Mucosa of gallbladder (tissue), 1 donor: Measurements from ENCODE around the gene DNAJB8. TPM values are rescaled to one million over a fixed set of nuclear protein-coding genes. Genes with fewer than 3 reads are reported as not detected.

ENCODE experiments used
- DNase-seq: peaks from one replicate; pipeline ENCODE4 v3.0.0-alpha.2; 2020; ENCODE audit warnings: low spot score
- total RNA-seq: library from RNA; stranded (reverse); gene quantifications from one replicate; pipeline ENCODE4 v1.2.1, GENCODE V29; 2021
- donor health status: DM: no; HTN: no; CAD: no.

Gene DNAJB8
- total RNA-seq, 1 donor from 2014 or later, result not detected

GRCh38 chr3:128427175-128427857, 39.4 kb downstream of the DNAJB8 start:
- no peak for DNase-seq

DNA sequence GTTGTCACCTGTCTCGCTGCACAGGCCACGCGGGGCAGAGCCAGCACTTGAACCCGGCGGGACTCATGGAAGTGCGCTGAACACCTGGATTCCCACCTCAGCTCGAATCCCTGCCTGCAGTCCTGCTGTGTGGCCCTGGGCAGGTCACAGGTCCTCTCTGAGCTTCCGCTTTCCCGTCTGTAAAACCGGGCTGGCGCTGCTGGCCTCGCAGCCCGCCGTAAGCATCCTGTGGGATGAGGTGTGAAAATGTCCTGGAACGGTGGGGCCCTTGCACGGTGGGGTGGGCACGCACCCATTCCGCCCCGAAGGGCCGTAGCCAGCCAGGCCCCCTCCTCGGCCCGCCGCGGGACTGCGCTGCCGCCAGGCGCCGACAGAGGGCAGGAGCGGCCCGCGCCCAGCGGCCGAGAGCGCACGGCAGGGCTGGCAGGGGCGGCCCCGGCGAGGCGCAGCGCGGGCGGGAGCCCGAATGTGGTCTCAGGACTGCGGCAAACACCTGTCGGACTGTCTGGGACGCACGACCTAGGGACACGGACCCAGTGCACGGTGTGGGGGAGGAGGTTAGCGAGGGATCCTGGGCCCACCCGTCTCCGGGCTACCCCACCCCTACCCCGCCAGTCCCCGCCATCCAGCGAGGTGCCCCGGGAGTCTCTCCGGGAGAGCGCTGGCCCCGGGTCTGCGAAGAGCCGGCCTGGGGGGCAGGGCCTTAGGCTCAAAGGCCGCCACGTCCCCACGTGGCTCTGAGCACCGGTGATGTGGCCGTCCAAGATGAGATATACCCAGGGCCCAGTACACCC, 40.4 kb downstream of the DNAJB8 start:
- DNase-seq, result no peak

GRCh38 chr3:128425846-128426127, 40.9 kb downstream of the DNAJB8 start:
- DNase-seq, result no peak

DNA sequence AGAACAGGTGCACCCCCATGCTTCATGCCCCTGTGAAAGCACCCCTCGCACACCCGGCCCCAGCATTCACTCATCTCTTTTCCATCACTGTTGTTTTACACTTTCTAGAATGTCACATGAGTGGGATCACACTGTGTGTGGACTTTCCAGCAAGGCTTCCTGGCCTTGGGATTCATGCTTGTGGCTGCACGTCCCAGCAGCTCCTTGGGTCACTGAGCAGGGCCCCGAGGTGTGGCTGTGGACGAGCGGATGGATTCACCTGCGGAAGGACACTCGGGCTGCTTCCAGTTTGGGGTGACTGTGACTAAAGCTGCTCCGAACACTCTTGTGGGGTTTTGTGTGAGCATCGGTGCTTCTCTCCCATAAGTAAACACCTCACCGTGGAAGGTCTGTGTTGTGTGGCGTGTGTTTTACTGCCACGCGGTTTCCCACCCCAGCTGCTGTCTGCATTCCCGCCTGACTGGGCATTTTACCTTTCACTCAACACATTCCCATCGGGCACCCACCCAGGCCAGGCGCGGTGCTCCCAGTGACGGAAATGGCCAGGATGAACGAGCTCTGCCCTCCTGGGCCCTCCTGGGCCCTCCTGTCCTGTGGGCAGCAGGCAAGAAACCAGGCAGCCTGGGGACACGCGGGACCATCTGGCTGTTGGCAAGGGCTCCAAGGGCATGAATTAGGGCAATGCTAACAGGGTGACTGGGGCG, 41.4 kb downstream of the DNAJB8 start:
- DNase-seq, result no peak

GRCh38 chr3:128424508-128425069, 42.1 kb downstream of the DNAJB8 start:
- DNase-seq, result no peak

DNA sequence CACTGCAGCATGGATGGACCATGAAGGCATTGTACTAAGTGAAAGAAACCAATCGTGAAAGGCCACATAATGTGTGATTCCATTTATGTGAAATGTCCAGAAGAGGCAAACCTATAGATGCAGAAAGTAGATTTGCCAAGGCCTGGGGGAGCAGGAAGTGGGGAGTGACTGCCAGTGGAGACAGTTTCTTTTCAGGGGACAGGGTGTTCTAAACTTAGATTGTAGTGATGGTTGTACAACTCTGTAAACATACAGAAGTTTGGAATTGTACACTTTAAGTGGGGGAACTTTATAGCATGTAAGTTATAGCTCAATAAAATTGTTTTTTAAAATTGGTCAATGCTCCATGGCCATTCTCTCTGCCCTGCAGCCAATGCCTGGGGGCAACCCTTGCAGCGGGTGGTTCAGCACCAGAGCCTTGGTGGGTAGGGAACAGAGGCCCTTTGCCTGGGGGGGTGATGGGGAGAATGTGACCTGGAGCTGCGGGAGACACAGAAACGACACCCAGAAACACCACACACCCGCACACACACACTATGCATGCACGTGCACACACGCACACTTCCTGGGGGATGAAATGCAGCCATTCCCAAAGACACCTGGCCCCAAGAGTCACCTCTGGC, 43.1 kb downstream of the DNAJB8 start:
- no peak for DNase-seq

- no peak for DNase-seq
Measured at GRCh38 chr3:128422762-128423524, 43.7 kb downstream of the DNAJB8 start.

- DNase-seq, result no peak
Measured at GRCh38 chr3:128421966-128422365, 44.7 kb downstream of the DNAJB8 start.

DNA sequence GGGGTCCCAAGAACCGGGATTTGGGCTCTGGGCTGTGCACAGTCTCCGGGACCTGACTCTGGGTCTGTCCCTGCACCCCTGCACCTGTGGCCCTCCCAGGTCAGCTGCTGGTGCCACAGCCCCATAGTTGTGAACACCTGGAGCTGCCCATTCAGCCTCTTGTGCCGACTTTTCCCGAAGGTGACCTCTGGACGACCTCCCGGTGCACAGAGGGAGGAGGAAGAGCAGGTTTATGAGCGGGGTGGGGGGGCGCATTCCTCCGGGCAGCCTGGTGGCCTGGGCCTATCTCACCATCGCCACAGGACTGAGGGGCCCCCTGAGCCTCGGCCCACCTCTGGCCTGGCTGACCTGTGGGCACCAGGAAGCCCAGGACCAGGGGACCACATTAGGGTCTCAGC, 45.3 kb downstream of the DNAJB8 start:
- DNase-seq, result no peak

GRCh38 chr3:128420720-128421438, 45.8 kb downstream of the DNAJB8 start:
- DNase-seq, result no peak

DNA sequence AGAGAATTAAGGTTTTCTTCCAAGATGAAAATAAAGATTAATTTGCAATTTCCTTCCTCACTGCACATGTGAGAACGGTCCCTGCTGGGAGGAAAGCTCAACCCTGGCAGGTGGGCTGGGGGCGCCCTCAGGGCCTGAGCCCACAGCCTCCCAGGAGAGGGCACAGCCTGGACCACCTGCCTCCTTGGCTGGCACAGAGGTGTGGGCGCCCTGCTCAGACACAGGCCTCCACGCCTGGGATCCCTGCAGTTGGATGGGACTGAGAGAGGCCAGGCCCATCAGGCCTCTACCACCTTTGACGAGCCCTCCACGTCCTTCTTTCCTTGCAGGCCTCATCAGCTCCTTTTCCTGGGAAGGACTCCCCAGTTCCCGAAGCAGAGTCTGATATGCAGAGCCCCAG, 46.4 kb downstream of the DNAJB8 start:
- no peak for DNase-seq

DNA sequence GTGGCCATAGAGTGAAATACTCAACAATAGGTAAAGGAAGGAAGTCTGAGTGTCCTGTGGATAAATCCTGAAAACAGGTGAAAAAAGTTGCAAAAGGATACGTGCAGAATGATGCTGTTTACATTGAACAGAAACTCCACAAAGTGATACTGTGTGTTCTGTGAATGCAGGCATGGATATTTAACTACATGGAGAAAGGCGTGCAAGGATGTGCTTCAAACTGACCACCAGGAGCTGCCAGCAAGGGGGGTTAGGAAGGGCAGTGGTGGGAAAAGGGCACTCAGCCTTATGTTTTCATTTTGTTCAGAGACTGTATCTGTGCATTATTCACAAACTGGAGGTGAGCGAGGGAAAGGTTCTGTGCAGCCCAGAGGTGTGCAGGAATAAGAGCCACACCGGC, 47.4 kb downstream of the DNAJB8 start:
- no peak for DNase-seq

DNA sequence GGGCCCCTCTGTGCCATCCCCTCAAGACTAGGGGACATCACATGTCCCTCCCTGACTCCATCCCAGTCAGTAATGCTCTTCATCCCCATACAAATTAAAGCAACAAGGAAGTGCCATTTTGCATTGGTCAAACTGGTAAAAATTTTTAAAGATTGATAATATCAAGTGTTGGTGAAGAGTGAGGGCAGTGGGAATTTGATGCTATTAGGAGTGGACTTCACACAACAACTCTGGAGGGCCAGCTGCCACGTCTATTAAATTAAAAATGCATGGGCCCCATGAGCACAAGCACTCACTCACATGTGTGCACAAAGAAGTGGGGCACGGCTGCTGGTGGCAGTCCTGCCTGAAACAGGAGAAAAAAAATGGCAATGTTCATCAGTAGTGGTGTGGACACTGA, 47.8 kb downstream of the DNAJB8 start:
- no peak for DNase-seq

DNA sequence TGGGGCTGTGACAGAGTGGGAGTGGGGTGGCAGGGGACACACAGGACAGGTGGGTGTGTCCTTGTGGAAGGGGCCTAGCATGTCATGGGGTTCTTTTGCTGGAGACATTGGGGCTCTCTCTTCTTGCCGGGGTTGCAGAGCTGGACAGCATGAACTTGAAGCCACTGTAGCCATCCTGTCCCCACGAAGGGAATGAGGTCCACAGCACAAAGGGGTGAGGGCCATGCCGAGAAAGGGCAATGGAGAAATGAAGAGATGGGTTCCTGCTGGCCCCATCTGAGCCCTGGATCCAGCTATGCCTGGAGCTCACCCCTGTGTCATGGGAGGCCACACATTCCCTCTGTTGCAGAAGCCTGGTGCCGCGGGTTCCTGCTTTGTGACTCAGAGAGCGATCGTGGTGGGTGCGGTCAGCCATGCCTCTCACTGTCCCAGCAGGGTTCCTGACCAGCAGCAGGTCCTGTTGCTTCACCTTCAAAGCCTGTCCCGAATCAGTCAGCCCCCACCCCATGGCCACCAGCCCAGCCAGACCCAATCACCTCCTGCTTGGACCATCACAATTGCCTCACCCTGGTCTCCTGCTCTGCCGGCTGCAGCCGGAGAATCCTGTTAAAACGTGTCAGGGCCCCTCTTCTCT, 50.0 kb downstream of the DNAJB8 start:
- DNase-seq, result no peak

DNA sequence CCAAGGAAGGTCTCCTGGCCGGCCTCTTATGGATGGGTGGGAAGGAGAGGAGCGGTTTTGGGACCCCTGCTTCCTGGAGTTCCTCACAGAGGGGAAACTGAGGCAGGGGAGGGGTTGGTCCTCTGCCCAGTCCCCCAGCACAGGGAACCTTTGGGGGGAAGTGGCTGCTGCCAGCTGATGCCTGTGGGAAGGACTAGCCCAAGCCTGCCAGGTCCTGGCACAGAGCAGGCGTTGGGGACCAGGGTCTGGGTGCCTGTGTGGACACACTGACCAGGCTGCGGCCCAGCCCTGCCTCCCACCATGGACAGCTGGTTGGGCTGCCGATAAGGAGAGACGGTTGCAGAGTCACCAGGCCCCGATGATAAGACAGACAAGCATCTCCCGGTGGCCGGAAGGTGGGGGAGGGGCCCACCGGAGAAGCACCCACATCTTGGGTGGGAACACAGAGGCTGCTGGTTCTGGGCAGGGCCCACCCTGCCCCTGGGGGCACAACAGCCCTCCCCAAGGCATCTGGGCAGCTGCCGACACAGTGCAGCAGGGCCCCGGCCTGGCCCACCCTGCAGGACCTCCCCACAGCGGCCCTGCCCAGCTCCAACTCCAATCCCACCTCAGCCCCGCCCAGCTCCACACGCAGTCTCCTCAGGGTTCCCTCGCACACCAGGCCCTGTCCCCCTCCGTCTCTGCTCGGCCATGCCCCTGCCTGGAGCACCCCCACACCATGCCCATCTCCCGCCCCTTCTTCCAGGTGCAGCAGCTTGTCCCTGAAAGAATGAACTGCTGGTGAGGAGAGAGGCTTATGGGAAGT, 50.7 kb downstream of the DNAJB8 start:
- DNase-seq, result no peak

- DNase-seq, result no peak
Measured at GRCh38 chr3:128415200-128415772, 51.4 kb downstream of the DNAJB8 start.

DNA sequence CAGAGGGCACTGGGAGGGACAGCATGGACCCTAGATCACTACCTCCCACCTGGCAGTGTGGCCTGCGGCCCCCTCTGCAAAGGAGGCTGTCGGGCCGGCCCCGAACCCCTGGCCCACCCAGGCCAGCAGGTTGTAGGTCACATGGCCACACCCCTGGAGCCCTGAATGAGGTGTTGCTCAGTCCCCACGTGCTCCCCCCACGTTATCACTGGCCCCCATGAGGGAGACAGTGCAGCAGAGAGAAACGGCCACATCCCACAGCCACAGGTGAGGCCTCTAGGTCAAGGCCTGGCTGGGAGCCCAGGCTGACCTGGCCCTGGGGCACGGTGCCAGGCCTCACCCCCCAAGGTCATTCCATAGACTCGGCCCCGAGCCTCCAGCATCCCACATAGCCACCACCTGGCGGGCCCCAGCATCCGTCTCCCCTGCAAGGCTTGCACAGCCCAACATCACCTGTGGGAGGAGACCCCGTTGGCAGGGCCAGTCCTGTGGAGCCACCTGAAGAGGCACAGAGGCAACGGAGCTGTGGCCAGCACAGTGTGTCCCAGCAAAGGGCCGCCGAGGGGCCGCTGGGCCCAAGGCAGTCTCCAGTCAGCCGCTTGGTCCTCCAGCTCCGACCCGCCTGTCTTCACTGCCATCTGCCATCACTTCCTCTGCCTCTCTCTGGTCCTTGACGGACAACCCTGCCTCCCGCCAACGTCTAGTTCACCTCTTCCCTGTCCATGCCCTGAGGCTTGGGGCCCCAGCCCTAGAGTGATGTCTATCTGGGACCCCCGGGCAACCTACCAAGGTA, 53.1 kb downstream of the DNAJB8 start:
- no peak for DNase-seq

GRCh38 chr3:128413003-128413370, 53.7 kb downstream of the DNAJB8 start:
- DNase-seq, result no peak
